K562 (cell line): ENCODE data around the gene PNMT.

Experiments
- CTCF ChIP-seq, 3 experiments: IDR thresholded peaks in 2 of 3; conservative IDR thresholded peaks in 1 of 3; 2 replicates each; pipeline ENCODE4 v1.5.1; 2011 to 2012; ENCODE audit warnings: low read length in 3 of 3, mild to moderate bottlenecking in 3 of 3, control low read depth in 2 of 3, improper control_type of control experiment in 1 of 3, inconsistent platforms in 1 of 3, low read depth in 1 of 3, mixed read lengths in 1 of 3, moderate library complexity in 1 of 3; ENCODE audit not compliant: insufficient read depth in 2 of 3
- E2F4 ChIP-seq: sonication (generic); formaldehyde crosslinking; IDR thresholded peaks from 2 replicates; pipeline ENCODE4 v1.8.0; 2022; ENCODE audit warnings: mild to moderate bottlenecking, low read depth, missing genetic modification reagents
- JUN ChIP-seq, 2 experiments: sonication (generic) in 1 of 2; formaldehyde crosslinking in 1 of 2; IDR thresholded peaks; 2 replicates each; pipeline versions ENCODE4 v1.6.1 to v1.8.0; 2012 to 2022; ENCODE audit warnings: borderline replicate concordance in 2 of 2, mild to moderate bottlenecking in 2 of 2, improper control_type of control experiment in 1 of 2, low read depth in 1 of 2, low read length in 1 of 2, missing genetic modification reagents in 1 of 2

- TF ChIP-seq JUN (IDR thresholded peaks at IDR 0.05; ENCODE audit: borderline replicate concordance, low read depth, low read length), result no peak
- TF ChIP-seq JUN (CRISPR knock-in tag; IDR thresholded peaks at IDR 0.05; ENCODE audit: borderline replicate concordance), result no peak
- TF ChIP-seq E2F4, result no peak
- TF ChIP-seq CTCF (IDR thresholded peaks at IDR 0.05 in 2 of 3, conservative IDR thresholded peaks at IDR 0.05 in 1 of 3; ENCODE audit: insufficient read depth in 2 of 3, low read depth in 1 of 3, low read length in 3 of 3), result no peak
These were observed 9.9 kb upstream of the PNMT start for GRCh38 chr17:39658346-39658745.
